ENCODE results near the gene PTGIS. TPM values are rescaled to one million over a fixed set of nuclear protein-coding genes. Genes with fewer than 3 reads are reported as not detected.

PTGIS gene
- total RNA-seq, 1 experiment from 2014 or later, result 20.0 TPM

DNA sequence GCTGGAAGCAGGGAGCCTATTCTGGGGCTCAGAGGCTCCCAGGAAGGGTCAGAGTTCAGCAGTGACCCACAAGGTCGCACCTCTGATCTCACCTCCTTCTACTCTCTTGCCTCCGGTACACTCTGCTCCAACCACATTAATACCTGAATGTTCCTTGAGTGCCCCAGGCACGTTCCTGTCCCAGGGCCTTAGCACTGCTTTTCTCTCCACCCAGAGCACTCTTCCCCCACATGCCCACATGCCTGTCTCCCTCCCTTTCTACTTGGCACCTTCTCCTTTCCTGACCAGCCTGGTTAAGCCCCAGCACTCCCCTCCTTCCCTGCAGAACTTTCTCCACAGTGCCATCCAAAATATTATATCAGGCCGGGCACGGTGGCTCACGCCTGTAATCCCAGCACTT lies 98.9 kb downstream of the PTGIS start:
- Mint-ChIP-seq H3K27ac (no peak overlapping the region), H3K27me3 (ENCODE audit: low read depth) (peaks cover 21% of the 10 kb centered on the region), H3K36me3 (ENCODE audit: insufficient read depth in 1 of 3, low read depth in 3 of 3) (no peaks in the 10 kb centered on the region), H3K4me3 (no peak overlapping the region), H3K4me1 (peaks cover 0 to 16% of the 10 kb centered on the region in 2 experiments; a peak in 3 of 4 replicates), H3K9me3 (no peaks in the 10 kb centered on the region)
- H3K18ac ChIP-seq (ENCODE audit: insufficient read length, low read depth, low read length), result no peak overlapping the region
- H3K79me1 ChIP-seq (ENCODE audit: insufficient read depth, low read depth, low read length, poor library complexity, severe bottlenecking), result no peaks in the 10 kb centered on the region
- no peak overlapping the region for H3K23ac ChIP-seq (ENCODE audit: insufficient read length, low read depth, low read length)
- no peaks in the 10 kb centered on the region for H4K20me1 ChIP-seq (ENCODE audit: control insufficient read depth, insufficient read depth, insufficient read length)
- no peak overlapping the region for H3K4me2 ChIP-seq (ENCODE audit: insufficient read depth, insufficient read length, low read length)
- H3K9me3 ChIP-seq (ENCODE audit: control insufficient read depth, low read depth, low read length), result no peaks in the 10 kb centered on the region
- no peaks in the 10 kb centered on the region for H3K27me3 ChIP-seq (ENCODE audit: insufficient read depth, low read length)
- H3K9ac ChIP-seq (ENCODE audit: extremely low read depth, insufficient read length, low read length), result no peak overlapping the region
- H4K8ac ChIP-seq (replicated peaks; ENCODE audit: insufficient read length, low read depth, low read length), result no peak overlapping the region
- H3K56ac ChIP-seq (ENCODE audit: insufficient read length, low read depth, low read length), result no peak overlapping the region
- no peak overlapping the region for H2AK5ac ChIP-seq (ENCODE audit: insufficient read length, low read length)
- no peaks in the 10 kb centered on the region for H3K4me1 ChIP-seq (ENCODE audit: insufficient read depth, low read length)
- H3K23me2 ChIP-seq (ENCODE audit: insufficient read length, low read depth, low read length, poor library complexity, severe bottlenecking), result no peaks in the 10 kb centered on the region
- WGBS (ENCODE audit: extremely low coverage, insufficient read length, low lambda C conversion rate), result no CpG with 5 or more reads among the region's 6 CpGs
- H4K5ac ChIP-seq (ENCODE audit: insufficient read length, low read depth, low read length), result no peak overlapping the region
- H2BK12ac ChIP-seq (ENCODE audit: insufficient read length, low read depth, low read length), result no peak overlapping the region
- H2BK15ac ChIP-seq (ENCODE audit: low read depth, low read length), result no peak overlapping the region
- DNase-seq, result no peak
- H2BK20ac ChIP-seq (ENCODE audit: low read depth, low read length, poor library complexity, severe bottlenecking), result no peak overlapping the region
- H3T11ph ChIP-seq (ENCODE audit: low read length), result no peak overlapping the region
- H4K91ac ChIP-seq (ENCODE audit: insufficient read length, low read depth, low read length), result no peak overlapping the region
- H2AFZ ChIP-seq (ENCODE audit: low read length), result no peak overlapping the region
- TF ChIP-seq, protein P1, sequence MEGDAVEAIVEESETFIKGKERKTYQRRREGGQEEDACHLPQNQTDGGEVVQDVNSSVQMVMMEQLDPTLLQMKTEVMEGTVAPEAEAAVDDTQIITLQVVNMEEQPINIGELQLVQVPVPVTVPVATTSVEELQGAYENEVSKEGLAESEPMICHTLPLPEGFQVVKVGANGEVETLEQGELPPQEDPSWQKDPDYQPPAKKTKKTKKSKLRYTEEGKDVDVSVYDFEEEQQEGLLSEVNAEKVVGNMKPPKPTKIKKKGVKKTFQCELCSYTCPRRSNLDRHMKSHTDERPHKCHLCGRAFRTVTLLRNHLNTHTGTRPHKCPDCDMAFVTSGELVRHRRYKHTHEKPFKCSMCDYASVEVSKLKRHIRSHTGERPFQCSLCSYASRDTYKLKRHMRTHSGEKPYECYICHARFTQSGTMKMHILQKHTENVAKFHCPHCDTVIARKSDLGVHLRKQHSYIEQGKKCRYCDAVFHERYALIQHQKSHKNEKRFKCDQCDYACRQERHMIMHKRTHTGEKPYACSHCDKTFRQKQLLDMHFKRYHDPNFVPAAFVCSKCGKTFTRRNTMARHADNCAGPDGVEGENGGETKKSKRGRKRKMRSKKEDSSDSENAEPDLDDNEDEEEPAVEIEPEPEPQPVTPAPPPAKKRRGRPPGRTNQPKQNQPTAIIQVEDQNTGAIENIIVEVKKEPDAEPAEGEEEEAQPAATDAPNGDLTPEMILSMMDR (conservative IDR thresholded peaks at IDR 0.05), result no peak
- no peak overlapping the region for H3K4ac ChIP-seq (ENCODE audit: low read depth, low read length)
- H2BK120ac ChIP-seq (ENCODE audit: low read depth, low read length, poor library complexity, severe bottlenecking), result no peak overlapping the region
- H2BK5ac ChIP-seq (ENCODE audit: insufficient read length, low read length), result no peak overlapping the region
- H3K79me2 ChIP-seq (ENCODE audit: insufficient read depth, low read length), result no peaks in the 10 kb centered on the region
- H3K27ac ChIP-seq (ENCODE audit: insufficient read length, low read depth, low read length), result no peak overlapping the region
- H3K14ac ChIP-seq (ENCODE audit: insufficient read depth, low read length), result no peak overlapping the region

Measured in H9 (cell line).